GM19455 (cell line): Measurements from ENCODE around the gene MMP25.

Experiments used
- ATAC-seq: cut with Tn5 transposase; IDR thresholded peaks from one replicate; pipeline ENCODE4 v1.9.1; 2021; ENCODE audit not compliant: unreplicated experiment

MMP25 gene

GRCh38 chr16:3045758-3046640, at the start of gene MMP25:
TSS of gene MMP25 (plus strand) at chr16:3046561. CDS start at chr16:3046918, 357 bp downstream.
- no peak for ATAC-seq

DNA sequence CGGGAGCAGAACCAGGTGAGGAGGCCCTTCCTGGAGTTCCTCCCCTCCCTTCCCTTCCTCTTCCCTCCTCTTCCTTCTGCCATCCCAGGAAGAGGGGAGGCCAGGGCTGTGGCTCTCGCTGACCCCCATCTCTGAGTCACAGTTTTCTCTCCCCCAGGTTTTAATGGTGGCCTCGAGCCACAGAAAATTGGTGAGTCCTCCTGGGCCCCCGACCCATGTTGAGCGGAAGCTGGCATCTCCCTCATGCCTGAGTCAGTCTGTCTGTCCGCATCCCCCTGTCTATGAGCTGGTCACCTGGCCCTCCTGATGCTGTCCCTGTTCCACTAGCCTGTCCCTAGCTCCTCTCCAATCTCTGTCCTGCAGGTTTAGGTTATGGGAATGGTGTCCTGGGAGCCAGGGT, 46.4 kb upstream of the MMP25 start:
- no peak for ATAC-seq

- ATAC-seq: no peak
These were observed 45.8 kb upstream of the MMP25 start for GRCh38 chr16:3000540-3000939.

DNA sequence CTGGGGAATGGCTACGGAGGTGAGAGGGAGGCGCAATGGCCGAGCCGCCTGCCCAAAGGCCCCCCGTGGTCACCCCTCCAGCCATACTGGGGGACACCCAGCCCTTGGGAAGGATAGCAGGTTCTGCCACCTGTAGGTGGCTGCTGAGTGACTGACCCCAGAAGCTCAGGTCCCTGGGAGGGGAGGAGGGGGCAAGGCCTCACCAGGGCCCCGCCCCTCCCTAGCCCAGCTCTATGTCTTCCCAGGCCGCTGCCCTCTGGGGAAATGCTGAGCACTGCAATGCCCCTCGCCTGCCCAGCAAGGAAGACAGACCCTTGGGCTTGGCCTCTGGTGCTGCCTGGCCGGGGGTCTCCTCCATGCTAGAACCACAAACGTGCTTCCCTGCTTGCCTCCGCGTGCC, 45.0 kb upstream of the MMP25 start:
- ATAC-seq: no peak

DNA sequence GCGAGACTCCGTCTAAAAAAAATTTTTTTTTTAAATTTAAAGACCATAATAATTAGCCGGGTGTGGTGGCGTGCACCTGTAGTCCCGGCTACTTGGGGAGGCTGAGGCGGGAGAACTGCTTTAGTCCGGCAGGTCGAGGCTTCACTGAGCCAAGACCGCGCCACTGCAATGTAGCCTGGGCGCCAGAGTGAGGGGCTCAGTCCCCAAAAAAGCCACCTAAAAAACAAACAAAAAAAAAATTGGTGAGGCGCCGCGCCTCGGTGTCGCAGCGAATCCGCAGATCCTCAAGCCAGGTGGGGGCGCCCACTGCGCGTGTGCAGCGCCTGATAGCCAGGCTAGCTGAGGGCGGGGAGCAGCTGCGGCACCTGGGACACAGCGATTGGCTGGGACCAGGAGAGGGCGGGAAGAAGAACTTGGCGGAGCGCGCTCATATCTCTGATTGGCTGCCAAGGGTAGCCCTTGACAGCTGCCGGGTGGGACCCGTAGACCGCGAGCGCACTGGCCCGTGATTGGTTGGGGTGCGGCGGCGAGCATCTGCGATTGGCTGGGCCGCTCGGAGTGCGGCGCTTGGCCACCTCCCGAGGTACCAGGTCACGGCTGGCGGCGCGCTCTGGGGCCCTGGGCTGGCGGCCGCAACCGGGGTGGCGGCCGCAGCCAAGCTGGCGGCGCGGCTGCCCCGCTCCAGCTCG, 42.6 kb upstream of the MMP25 start:
- ATAC-seq: peak; percentile 93

- no peak for ATAC-seq
These were observed 42.0 kb upstream of the MMP25 start for GRCh38 chr16:3004319-3004718.

DNA sequence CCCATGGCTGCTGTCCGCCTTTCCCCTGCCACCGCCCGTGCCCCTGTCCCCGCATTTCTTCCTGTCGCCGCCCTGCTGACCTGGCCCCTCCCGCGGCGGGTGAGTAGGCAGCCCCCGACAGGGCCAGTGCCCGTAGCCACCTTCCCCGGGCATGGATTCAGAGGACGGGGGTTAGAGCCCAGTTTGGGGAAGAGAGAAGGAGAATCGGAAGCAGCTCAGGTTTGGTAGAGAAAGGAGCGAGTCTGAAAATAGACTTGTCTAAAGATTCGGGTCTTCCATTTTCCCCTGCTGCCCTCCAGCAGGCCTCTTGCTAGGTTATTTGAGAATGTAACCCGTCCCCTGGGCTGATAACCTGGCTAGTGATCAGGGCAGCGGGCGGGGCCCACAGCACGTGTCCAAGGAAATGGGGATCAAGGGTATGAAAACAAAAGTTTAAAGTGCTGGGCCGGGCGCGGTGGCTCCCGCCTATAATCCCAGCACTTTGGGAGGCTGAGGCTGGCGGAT, 41.5 kb upstream of the MMP25 start:
- ATAC-seq: no peak

- no peak for ATAC-seq
These were observed 39.1 kb upstream of the MMP25 start for GRCh38 chr16:3007059-3007956.

DNA sequence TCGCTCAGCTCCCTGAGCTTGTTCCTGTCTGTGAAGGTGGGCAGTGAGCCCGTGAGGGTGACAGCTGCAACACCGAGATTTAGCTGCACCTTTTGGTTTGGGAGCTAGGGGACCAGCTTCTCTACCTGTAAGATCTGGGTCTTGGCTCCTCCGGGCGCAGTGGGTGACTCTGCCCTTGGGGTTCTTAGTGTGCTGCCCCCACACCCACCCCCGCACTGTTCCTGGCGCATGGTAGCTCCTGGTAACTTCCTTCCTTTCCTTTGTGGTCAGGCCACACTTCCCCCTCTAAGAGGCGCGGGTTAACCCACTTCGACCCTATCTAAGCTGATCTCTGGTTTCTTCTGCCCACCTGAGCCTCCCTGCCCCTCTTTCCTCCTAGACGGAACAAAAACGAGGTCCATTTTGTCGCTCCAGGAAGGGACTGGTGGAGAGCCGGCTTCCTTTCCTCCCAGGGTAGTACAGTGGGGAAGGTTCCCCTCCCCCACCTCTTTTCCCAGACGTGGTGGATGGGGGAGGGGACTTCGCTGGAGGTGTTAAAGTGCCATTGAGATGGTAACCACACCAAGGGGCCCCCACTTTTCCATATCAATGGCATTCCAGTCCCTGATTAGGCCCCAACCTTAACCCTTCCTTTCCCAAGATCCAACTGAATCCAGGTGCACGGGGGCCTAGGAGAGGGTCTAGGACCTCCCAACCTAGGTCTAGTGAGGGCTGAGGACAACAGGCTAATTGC, 38.2 kb upstream of the MMP25 start:
- ATAC-seq: no peak

DNA sequence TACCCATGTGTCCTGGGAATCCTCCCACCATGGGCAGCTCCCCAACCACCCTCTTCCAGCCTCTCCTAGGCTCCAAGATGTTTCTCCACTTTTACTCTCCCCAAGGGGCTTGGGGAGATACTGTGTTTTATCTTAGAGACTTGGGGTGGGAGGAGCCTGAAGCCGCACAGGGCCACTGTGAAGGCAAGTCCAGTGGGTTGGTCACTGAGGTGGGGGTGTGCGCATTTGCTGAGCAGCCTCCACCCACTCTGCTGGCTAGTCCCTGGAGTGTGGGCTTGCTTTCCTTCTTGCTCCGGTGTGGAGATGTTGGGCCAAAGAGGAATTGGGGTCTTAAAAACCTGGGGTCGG, 37.7 kb upstream of the MMP25 start:
- ATAC-seq: no peak

- no peak for ATAC-seq
These were observed 36.6 kb upstream of the MMP25 start for GRCh38 chr16:3009568-3010390.

- no peak for ATAC-seq
These were observed 35.9 kb upstream of the MMP25 start for GRCh38 chr16:3010510-3010909.

DNA sequence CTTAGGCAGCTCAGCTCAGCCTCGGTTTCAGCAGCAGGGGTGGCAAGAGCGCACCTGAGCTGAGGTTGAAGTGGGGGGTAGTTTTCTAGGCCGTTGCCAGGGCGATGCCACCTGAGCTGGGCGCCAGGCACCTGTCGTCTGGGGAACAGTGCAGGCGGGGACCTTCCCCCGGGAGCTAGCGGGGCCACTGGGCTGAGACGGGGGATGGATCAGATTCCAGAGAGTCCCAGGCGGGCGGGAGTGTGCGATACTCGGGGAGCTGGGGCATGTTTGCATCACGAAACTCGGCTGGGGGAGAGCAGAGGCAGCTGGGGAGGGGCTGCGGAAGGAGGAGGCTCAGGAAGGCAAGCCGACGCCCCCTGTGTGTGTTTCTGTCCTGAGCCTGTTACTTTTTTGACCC, 34.1 kb upstream of the MMP25 start:
- no peak for ATAC-seq

GRCh38 chr16:3012828-3013420, 33.4 kb upstream of the MMP25 start, which contains the start of gene CLDN9:
TSS of gene CLDN9 (plus strand) at chr16:3012923. CDS start at chr16:3013363, 440 bp downstream.
- no peak for ATAC-seq

- no peak for ATAC-seq
These were observed 32.8 kb upstream of the MMP25 start for GRCh38 chr16:3013491-3013951.

DNA sequence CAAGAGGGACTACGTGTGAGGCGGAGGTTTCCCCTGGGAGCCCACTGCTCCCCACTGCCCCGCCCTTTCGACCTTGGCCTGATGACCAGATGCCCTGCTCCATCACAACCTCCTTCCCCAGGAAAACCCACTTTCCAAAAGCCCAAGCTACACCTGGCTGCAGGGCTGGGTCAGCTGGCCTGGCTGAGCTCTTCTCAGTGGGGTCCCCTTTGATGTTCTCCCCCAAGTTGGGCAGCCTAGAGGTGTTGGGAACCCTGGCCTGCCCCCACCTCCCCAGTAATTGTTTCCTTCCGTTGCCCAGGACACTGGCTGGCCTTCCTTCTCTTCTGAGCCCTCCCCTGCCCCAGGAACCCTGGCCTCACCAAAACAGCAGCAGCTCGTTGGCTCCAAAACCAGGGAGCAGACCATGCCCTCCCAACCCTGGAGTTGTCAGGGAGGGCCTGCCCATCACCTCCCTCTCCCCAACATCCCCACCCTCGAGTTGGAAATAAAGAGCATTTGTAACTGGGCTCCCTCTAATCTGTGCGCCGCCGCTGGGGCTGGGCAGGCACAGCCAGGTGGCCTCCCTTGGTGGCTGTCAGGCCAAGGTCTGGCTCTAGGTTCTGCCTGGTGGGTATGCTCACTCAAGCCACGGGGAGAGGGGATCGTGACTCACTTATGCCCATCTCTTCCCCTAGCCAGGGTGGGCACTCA, 32.2 kb upstream of the MMP25 start:
- ATAC-seq: no peak

DNA sequence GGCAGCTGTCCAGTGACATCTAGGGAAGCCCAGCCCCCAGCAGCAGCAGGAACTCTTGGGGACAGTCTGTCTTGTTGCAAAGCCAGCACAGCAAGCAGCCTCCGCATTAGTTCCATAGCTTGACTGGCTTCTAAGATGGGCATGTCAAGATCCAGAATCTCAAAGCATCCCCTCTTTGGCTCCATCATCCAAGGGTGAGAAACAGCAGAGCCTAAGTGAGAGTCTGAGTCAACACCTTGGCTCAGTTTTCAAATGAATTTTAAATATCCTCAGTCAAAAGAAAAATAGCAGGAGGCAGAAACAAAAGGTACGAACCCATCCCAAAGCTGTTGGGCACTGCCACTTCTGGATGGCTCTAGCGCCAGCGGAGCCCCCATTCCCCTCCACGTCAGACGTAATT, 31.4 kb upstream of the MMP25 start:
- no peak for ATAC-seq

DNA sequence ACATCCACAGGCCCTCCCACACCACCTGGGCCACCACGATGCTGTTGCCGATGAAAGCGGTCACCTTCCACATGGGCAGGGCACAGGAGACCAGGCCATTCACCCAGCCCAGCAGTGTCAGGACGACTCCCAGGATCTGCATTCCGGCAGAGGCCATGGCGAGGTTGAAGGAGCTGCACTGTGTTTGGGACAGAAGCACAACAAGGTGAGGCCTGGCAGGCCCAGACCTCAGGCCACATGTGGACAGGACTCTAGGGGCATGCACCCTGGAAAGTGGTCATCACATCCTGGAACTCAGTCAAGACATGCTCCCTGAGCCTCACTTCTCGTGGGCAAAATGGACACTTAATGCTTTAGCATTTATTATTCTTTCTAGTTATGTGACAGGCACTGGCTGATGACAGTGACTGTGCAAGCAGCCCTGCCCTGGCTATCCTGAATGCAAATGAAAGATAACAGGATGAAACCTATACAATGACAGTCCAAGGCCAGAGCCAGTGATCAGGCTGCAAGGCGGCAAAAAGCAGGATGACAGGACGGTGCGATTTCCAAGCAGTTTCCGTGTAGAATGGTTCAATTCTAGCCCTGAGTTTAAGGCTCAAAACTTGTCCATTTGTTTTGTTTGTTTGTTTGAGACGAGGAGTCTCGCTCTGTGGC, 30.4 kb upstream of the MMP25 start:
- ATAC-seq: no peak
